HepG2 (cell line): ENCODE measurements around the gene ARHGAP31. TPM values are rescaled to one million over a fixed set of nuclear protein-coding genes. Genes with fewer than 3 reads are reported as not detected.
A peak's percentile ranks its signal among the peaks of the same experiment; 100 is the strongest.

ENCODE experiments used
- CBX1 ChIP-seq: IDR thresholded peaks from one replicate; pipeline ENCODE4 v1.6.1; 2016; ENCODE audit warnings: antibody characterized with exemption, low read depth
- CHD2 ChIP-seq: IDR thresholded peaks from 2 replicates; pipeline ENCODE4 v1.6.1; 2011; ENCODE audit warnings: low read depth, low read length, improper control_type of control experiment
- ERF ChIP-seq: IDR thresholded peaks from 2 replicates; pipeline ENCODE4 v1.6.1; 2018; ENCODE audit warnings: missing biosample characterization, missing genetic modification reagents
- FOXK2 ChIP-seq: fragments of 450-650 bp; IDR thresholded peaks from 2 replicates; pipeline ENCODE4 v1.6.1; 2016
- HNRNPL ChIP-seq: fragments of 200-400 bp; formaldehyde crosslinking; IDR thresholded peaks from 2 replicates; pipeline ENCODE4 v1.6.1; 2017; ENCODE audit warnings: mild to moderate bottlenecking, low read depth, low read length
- JDP2 ChIP-seq: sonication (generic); formaldehyde crosslinking; IDR thresholded peaks from 2 replicates; pipeline ENCODE4 v1.8.1; 2022; ENCODE audit warnings: missing genetic modification reagents, borderline replicate concordance
- JUN ChIP-seq: sonication (generic); formaldehyde crosslinking; IDR thresholded peaks from 2 replicates; pipeline ENCODE4 v1.4.0; 2020; ENCODE audit warnings: mild to moderate bottlenecking, missing genetic modification reagents
- PHF5A ChIP-seq: IDR thresholded peaks from one replicate; pipeline ENCODE4 v1.6.1; 2018; ENCODE audit warnings: low read depth, missing genetic modification reagents; ENCODE audit not compliant: unreplicated experiment
- PITX1 ChIP-seq: sonication (generic); formaldehyde crosslinking; IDR thresholded peaks from 2 replicates; pipeline ENCODE4 v1.5.1; 2020; ENCODE audit warnings: mild to moderate bottlenecking, missing genetic modification reagents
- SKIL ChIP-seq: sonication (generic); formaldehyde crosslinking; IDR thresholded peaks from 2 replicates; pipeline ENCODE4 v1.8.0; 2022; ENCODE audit warnings: missing genetic modification reagents, mild to moderate bottlenecking, moderate library complexity, borderline replicate concordance
- SNAPC2 ChIP-seq: sonication (generic); formaldehyde crosslinking; IDR thresholded peaks from 2 replicates; pipeline ENCODE4 v1.8.1; 2022; ENCODE audit warnings: mild to moderate bottlenecking, missing genetic modification reagents
- ZNF260 ChIP-seq: sonication (generic); formaldehyde crosslinking; IDR thresholded peaks from 2 replicates; pipeline ENCODE4 v1.4.0; 2020; ENCODE audit warnings: missing genetic modification reagents, low read depth, mild to moderate bottlenecking, borderline replicate concordance
- ZNF703 ChIP-seq: sonication (generic); formaldehyde crosslinking; IDR thresholded peaks from 2 replicates; pipeline ENCODE4 v1.5.1; 2020; ENCODE audit warnings: missing genetic modification reagents, mild to moderate bottlenecking, moderate library complexity, borderline replicate concordance
- ZNF720 ChIP-seq: sonication (generic); formaldehyde crosslinking; IDR thresholded peaks from 2 replicates; pipeline ENCODE4 v1.4.0; 2020; ENCODE audit warnings: missing genetic modification reagents
- ZNF747 ChIP-seq: sonication (generic); formaldehyde crosslinking; IDR thresholded peaks from 2 replicates; pipeline ENCODE4 v1.8.1; 2023; ENCODE audit warnings: missing genetic modification reagents, mild to moderate bottlenecking, borderline replicate concordance
- ZSCAN25 ChIP-seq: sonication (generic); formaldehyde crosslinking; IDR thresholded peaks from 2 replicates; pipeline ENCODE4 v1.8.0; 2022; ENCODE audit warnings: mild to moderate bottlenecking, missing genetic modification reagents
- polyA plus RNA-seq, 8 experiments: library from polyadenylated mRNA; depleted of rRNA in 3 of 8; stranded (reverse) in 7 of 8; unstranded in 1 of 8; fragments of >200 nt; fragmentation: Illumina TruSeq in 4 of 8; extraction: Trizol in 4 of 8; gene quantifications; 2 replicates each; pipeline versions ENCODE4 v1.2.1 to v1.2.3, GENCODE V29; 2011 to 2016; ENCODE audit warnings: low read depth in 4 of 8, missing spikeins in 1 of 8, mixed read lengths in 1 of 8; ENCODE audit not compliant: insufficient read depth in 1 of 8
- total RNA-seq, 5 experiments: library from RNA; depleted of rRNA; stranded (reverse); fragments of >200 nt; fragmentation: Illumina TruSeq; extraction: Trizol; gene quantifications; 2 replicates each; pipeline ENCODE4 v1.2.3, GENCODE V29; 2016; ENCODE audit warnings: low read depth in 1 of 5
- TF ChIP-seq, protein P1 (sequence below): sonication (generic); formaldehyde crosslinking; IDR thresholded peaks from 2 replicates; pipeline ENCODE4 v1.4.0; 2020; ENCODE audit warnings: mild to moderate bottlenecking, missing genetic modification reagents, borderline replicate concordance

The ARHGAP31 gene
- total and polyA plus RNA-seq, 2 of the 13 experiments (the other 11 are each of a cell fraction or from before 2014, with no cell fraction given) = not detected

- TF ChIP-seq ZNF720 (CRISPR knock-in tag) (no peak), FOXK2 (peak; percentile 35; the same call in 1 of the 2 replicates), PITX1 (CRISPR knock-in tag) (no peak; the same call in 1 of the 2 replicates), JDP2 (CRISPR knock-in tag) (no peak), ERF (CRISPR knock-in tag) (peak; percentile 78), PHF5A (CRISPR knock-in tag) (peak; percentile 39), HNRNPL (0 out of 2 replicates have a peak, but pooled peaks have one; percentile 28), CBX1 (peak; percentile 78), SKIL (CRISPR knock-in tag) (peak; percentile 72; the same call in 1 of the 2 replicates), JUN (CRISPR knock-in tag) (peak; percentile 54; the same call in 1 of the 2 replicates), ZSCAN25 (no peak), ZNF260 (CRISPR knock-in tag) (no peak), ZNF747 (no peak), CHD2 (no peak), ZNF703 (CRISPR knock-in tag) (no peak), SNAPC2 (CRISPR knock-in tag) (0 out of 2 replicates have a peak, but pooled peaks have one; percentile 65)
- TF ChIP-seq, protein P1, sequence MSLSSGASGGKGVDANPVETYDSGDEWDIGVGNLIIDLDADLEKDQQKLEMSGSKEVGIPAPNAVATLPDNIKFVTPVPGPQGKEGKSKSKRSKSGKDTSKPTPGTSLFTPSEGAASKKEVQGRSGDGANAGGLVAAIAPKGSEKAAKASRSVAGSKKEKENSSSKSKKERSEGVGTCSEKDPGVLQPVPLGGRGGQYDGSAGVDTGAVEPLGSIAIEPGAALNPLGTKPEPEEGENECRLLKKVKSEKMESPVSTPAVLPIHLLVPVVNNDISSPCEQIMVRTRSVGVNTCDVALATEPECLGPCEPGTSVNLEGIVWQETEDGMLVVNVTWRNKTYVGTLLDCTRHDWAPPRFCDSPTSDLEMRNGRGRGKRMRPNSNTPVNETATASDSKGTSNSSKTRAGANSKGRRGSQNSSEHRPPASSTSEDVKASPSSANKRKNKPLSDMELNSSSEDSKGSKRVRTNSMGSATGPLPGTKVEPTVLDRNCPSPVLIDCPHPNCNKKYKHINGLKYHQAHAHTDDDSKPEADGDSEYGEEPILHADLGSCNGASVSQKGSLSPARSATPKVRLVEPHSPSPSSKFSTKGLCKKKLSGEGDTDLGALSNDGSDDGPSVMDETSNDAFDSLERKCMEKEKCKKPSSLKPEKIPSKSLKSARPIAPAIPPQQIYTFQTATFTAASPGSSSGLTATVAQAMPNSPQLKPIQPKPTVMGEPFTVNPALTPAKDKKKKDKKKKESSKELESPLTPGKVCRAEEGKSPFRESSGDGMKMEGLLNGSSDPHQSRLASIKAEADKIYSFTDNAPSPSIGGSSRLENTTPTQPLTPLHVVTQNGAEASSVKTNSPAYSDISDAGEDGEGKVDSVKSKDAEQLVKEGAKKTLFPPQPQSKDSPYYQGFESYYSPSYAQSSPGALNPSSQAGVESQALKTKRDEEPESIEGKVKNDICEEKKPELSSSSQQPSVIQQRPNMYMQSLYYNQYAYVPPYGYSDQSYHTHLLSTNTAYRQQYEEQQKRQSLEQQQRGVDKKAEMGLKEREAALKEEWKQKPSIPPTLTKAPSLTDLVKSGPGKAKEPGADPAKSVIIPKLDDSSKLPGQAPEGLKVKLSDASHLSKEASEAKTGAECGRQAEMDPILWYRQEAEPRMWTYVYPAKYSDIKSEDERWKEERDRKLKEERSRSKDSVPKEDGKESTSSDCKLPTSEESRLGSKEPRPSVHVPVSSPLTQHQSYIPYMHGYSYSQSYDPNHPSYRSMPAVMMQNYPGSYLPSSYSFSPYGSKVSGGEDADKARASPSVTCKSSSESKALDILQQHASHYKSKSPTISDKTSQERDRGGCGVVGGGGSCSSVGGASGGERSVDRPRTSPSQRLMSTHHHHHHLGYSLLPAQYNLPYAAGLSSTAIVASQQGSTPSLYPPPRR (CRISPR knock-in tag) = no peak
Observed at GRCh38 chr3:119463171-119464169, 169.3 kb downstream of the ARHGAP31 start, which contains the start of gene TMEM39A (continued).
